K562 treated with DMSO at 1 percent for 24 hours (cell line): ENCODE measurements around the gene FOSL1. TPM values are rescaled to one million over a fixed set of nuclear protein-coding genes. Genes with fewer than 3 reads are reported as not detected.

ENCODE experiments used
- total RNA-seq: library from RNA; unstranded; fragments of 300-600 nt; gene quantifications from 2 replicates; pipeline ENCODE4 v1.2.3, GENCODE V29; 2022; ENCODE audit warnings: low read depth; ENCODE audit not compliant: insufficient read depth

The FOSL1 gene
- total RNA-seq: 5.8 and 9.9 TPM in 2 replicates

DNA sequence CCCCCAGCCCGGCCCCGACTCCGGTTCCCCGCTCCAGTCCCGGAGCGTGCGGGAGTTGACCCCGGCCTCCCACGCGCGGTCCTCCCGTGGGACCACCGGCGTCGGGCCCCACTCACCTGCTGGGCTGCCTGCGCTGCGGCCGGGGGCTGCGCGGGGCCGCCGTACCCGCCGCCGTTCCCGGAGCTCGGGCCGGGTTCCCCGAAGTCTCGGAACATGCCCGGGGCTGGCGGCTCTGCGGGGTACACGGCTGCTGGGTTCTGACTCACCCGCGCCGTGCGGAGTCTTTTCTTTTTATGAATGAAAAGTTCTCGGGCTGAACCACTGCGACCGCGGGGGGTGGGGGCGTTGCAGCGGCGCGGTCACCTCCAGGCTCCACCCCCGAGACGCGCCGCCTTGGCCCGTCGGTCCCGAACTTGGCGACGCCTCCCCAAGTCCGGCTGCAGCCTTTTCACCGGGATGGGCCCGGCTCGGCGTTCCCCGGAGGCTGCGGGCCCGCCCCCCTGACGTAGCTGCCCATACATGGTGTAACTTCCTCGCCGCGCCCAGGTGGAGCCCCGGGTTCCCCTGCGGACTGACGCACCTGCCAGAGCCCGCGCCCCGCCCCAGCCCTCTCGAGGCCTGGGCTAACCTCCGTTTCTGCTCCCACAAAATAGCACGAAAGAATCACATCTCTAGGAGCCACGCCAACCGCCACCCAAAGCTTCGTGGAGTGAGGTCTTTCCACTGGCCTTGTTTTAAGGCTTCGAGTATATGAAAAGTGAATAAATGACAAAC, at the start of gene FOSL1:
FOSL1 (minus strand) TSS at position 264 of the 774 bp plus-strand sequence; CDS start at position 215, 49 bp downstream.

DNA sequence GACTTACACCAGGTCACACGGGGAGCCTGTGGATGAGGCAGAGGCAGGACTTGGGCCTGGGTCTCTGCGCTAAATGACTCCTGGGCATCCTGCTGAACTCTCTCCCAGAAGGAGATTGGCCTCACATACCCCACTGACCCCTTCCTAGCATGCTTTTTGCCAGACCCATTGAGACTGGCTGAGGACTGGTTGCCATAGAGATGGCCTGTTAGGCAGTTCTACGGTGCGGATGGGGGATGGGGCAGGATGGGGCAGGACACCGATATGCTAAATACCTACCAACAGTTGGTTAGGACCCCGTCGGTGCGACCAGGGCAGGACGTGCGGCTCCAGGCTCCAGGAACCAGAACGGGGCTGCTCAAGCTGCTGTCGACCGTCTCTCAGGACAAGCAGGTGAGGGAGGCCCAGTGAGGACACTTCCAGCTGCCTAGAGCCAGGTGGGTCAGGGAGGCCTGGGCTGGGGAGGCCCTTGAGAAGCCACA, 45.3 kb upstream of the FOSL1 start, which contains the start of gene TSGA10IP:
TSGA10IP (plus strand) TSS at position 51 of the 482 bp plus-strand sequence; CDS start at position 247, 196 bp downstream.

DNA sequence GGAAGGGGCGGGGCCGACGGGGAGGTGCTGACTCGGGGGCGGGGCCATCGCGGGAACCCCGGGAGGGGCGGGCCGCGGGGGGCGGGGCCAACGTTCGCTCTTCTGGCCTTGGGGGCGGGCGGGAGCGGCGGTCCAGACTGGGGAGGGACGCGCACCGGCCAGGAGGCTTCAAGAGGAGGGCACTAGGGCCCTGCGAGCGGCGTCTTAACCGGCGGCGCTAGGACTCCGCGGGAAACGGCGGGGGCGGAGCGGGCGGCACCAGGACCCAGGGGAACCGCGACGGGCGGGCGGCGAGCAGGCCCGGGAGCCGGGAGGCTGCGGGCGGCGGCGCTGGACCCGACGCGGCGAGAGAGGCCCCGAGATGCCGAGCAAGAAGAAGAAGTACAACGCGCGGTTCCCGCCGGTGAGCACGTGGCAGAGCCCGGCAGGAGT, 19.0 kb upstream of the FOSL1 start, which contains the start of gene DRAP1:
DRAP1 (plus strand) TSS at position 286 of the 432 bp plus-strand sequence; CDS start at position 362, 76 bp downstream.

GRCh38 chr11:65918211-65919140, 18.3 kb upstream of the FOSL1 start, which contains the start of gene C11orf68:
C11orf68 (minus strand) TSS chr11:65919062; CDS start chr11:65919031, 31 bp downstream.

DNA sequence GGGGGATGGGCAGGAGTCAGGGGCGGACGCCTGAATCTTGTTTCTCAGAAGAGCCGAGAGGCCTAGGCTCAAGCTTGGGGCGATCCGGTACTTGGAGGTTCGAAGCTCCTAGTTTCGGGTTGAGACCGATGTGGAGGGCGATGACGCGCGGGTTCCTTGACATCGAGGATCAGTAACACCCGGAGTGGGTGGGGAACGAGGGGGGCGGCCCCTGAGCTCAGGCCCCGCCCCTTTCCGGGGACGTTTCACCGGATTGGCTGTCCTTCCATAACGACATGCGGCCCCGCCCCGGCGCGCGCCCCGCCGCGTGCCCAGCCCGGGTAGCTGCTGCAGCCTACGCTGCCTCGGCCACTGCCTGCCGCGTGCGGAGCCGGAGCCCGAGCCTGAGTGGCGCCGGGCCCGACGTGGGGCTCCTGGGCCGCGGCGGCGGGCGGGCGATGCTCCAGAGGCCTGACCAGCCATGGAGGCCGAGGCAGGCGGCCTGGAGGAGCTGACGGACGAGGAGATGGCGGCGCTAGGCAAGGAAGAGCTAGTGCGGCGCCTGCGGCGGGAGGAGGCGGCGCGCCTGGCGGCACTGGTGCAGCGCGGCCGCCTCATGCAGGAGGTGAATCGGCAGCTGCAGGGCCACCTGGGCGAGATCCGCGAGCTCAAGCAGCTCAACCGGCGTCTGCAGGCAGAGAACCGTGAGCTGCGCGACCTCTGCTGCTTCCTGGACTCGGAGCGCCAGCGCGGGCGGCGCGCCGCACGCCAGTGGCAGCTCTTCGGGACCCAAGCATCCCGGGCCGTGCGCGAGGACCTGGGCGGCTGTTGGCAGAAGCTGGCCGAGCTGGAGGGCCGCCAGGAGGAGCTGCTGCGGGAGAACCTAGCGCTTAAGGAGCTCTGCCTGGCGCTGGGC, 9.6 kb downstream of the FOSL1 start, which contains the start of gene CCDC85B:
CCDC85B (plus strand) TSS at position 350 of the 895 bp plus-strand sequence; CDS start at position 461, 111 bp downstream.

GRCh38 chr11:65888163-65888814, 11.9 kb downstream of the FOSL1 start, which contains the start of gene FIBP:
FIBP (minus strand) TSS chr11:65888471; CDS start chr11:65888418, 53 bp downstream.

DNA sequence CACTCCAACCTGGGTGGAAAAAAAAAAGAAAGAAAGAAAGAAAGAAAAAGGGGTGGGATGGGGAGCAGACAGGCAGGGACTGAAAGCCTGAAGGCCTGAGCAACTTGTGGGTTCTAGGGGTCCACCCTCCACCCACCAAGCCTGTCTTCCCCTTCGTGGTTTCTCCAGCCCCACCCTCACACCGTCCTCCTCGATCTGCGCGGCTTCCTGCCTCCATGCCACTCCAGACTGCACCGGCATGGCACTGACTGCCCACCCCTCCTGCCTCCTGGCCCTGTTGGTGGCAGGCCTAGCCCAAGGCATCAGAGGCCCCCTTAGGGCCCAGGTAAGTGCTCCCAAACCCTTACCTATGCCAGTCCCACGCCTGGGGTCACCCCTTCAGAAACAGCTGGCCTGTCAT, 20.6 kb downstream of the FOSL1 start, which contains the start of gene CTSW:
CTSW (plus strand) TSS at position 221 of the 400 bp plus-strand sequence; CDS start at position 239, 18 bp downstream.

DNA sequence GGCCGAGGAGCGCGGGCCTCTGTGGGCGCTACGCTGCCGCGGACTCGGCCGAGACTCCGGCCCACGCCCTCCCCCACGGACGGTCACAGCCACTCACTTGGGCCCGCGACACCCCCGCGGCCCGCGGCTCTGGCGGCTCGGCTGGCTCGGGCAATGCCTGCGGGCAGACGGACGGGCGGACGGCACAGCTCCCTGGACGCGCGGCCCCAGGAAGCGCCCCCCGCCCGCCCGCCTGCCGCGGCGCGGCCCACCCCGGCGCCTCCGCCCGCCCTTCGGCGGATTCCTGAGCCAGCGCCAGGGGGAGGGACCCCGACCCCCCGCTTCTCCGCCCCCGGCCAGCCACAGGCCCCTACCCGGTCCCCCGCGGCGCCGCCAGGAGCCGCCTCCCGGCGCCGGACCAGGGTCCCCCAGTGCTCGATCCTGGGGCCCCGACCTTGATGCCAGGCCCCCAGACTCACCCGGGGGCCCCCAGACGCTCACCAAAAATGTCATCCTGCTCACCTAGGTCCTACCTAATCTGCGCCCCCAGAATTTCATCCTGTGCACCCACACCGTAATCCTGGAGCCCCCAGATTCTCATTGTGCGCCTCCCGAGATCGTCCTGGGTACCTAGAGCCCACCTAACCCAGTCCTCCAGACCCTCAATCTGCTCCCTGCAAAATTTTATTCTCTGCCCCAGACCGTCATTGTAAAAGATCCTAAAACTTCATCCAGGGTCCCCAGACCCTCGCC, 27.4 kb downstream of the FOSL1 start, which contains the start of gene EFEMP2:
EFEMP2 (minus strand) TSS at position 215 of the 732 bp plus-strand sequence. CDS start 446 bp downstream, outside the sequence.

GRCh38 chr11:65860278-65861164, 39.7 kb downstream of the FOSL1 start, which contains the start of gene MUS81:
MUS81 (plus strand) TSS chr11:65860433; CDS start chr11:65860754, 321 bp downstream.

GRCh38 chr11:65857853-65858680, 42.1 kb downstream of the FOSL1 start, which contains the start of gene CFL1:
CFL1 (minus strand) TSS chr11:65858180; CDS start chr11:65858099, 81 bp downstream.

Other genes starting within 250 kb of the FOSL1 start
- 76.3 and 79.5 TPM in 2 replicates for gene RELA, start 237.5 kb downstream of the FOSL1 start, total RNA-seq
- gene KAT5, start 188.1 kb downstream of the FOSL1 start, total RNA-seq: 50.5 and 58.6 TPM in 2 replicates
- gene RNASEH2C, start 179.6 kb downstream of the FOSL1 start, total RNA-seq: 50.7 and 64.2 TPM in 2 replicates
- gene AP5B1, start 119.4 kb downstream of the FOSL1 start, total RNA-seq: 43.7 and 44.6 TPM in 2 replicates
- gene OVOL1, start 113.3 kb downstream of the FOSL1 start, total RNA-seq: not detected in 2 replicates
- gene SNX32, start 66.4 kb downstream of the FOSL1 start, total RNA-seq: not detected in 2 replicates
- 749 and 768 TPM in 2 replicates for gene CFL1, start 42.2 kb downstream of the FOSL1 start, total RNA-seq
- gene MUS81, start 40.0 kb downstream of the FOSL1 start, total RNA-seq: 72.4 and 88.2 TPM in 2 replicates
- 0.50 and 1.1 TPM in 2 replicates for gene EFEMP2, start 27.6 kb downstream of the FOSL1 start, total RNA-seq
- not detected in 2 replicates for gene CTSW, start 20.6 kb downstream of the FOSL1 start, total RNA-seq
- gene FIBP, start 11.9 kb downstream of the FOSL1 start, total RNA-seq: 68.1 and 94.2 TPM in 2 replicates
- 76.5 and 77.6 TPM in 2 replicates for gene CCDC85B, start 9.7 kb downstream of the FOSL1 start, total RNA-seq
- 62.0 and 63.2 TPM in 2 replicates for gene C11orf68, start 18.7 kb upstream of the FOSL1 start, total RNA-seq
- 163 and 177 TPM in 2 replicates for gene DRAP1, start 19.0 kb upstream of the FOSL1 start, total RNA-seq
- gene TSGA10IP, start 45.1 kb upstream of the FOSL1 start, total RNA-seq: not detected in 2 replicates
- gene SART1, start 61.3 kb upstream of the FOSL1 start, total RNA-seq: 78.9 and 80.3 TPM in 2 replicates
- gene EIF1AD, start 101.8 kb upstream of the FOSL1 start, total RNA-seq: 37.4 and 39.1 TPM in 2 replicates
- 187 and 191 TPM in 2 replicates for gene BANF1, start 102.1 kb upstream of the FOSL1 start, total RNA-seq
- not detected in 2 replicates for gene CST6, start 111.6 kb upstream of the FOSL1 start, total RNA-seq
- gene CATSPER1, start 126.1 kb upstream of the FOSL1 start, total RNA-seq: 0.23 and 0.30 TPM in 2 replicates
- gene GAL3ST3, start 148.8 kb upstream of the FOSL1 start, total RNA-seq: not detected in 2 replicates
- gene SF3B2, start 152.0 kb upstream of the FOSL1 start, total RNA-seq: 271 and 300 TPM in 2 replicates
- gene PACS1, start 169.9 kb upstream of the FOSL1 start, total RNA-seq: 35.1 and 39.1 TPM in 2 replicates